Cardiac septum (tissue), 1 donor: Measurements from ENCODE around the gene KLF6. TPM values are rescaled to one million over a fixed set of nuclear protein-coding genes. Genes with fewer than 3 reads are reported as not detected.

Source experiments
- DNase-seq: peaks from one replicate; pipeline ENCODE4 v3.0.0-alpha.2; 2020; ENCODE audit warnings: low spot score
- intact Hi-C: fragments of 100-400 bp; cut with DNase I; formaldehyde crosslinking; loops from one replicate; pipeline ENCODE4 v1.14.0; 2022
- total RNA-seq: library from RNA; stranded (reverse); fragmentation: NEBNext Ultra II Directional; extraction: Animal tissue kit (Norgen Biotek cat#: 25700); gene quantifications from one replicate; pipeline ENCODE4 v1.2.1, GENCODE V29; 2021
- donor health status: DM: no; HTN: no; CAD: no.

KLF6 gene
- total RNA-seq, 1 donor from 2014 or later: 83.1 TPM

DNA sequence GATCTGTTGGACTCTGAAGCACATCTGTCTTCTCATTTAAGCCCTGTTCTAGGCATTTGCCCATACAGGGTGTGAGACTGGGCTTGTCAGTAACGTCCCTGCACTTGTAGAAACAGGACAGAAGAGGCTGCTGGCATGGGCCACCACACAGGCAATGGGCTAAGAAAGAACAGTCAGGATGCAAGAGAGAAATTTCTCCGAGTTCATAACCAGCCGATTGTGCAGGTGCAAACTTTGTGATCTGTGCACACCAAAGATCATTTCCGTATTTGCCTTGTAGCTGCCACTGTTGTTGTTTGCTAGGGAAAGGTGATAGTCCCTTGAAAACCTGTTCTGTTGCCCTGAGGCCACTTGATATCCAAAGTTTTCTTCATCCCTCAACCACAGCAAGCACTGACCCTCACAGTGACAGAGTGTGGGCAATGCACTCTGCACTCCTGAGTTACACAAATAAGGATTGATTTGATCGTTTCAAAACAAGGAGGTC lies 20.3 kb downstream of the KLF6 start:
- intact Hi-C loops: no loop called here

DNA sequence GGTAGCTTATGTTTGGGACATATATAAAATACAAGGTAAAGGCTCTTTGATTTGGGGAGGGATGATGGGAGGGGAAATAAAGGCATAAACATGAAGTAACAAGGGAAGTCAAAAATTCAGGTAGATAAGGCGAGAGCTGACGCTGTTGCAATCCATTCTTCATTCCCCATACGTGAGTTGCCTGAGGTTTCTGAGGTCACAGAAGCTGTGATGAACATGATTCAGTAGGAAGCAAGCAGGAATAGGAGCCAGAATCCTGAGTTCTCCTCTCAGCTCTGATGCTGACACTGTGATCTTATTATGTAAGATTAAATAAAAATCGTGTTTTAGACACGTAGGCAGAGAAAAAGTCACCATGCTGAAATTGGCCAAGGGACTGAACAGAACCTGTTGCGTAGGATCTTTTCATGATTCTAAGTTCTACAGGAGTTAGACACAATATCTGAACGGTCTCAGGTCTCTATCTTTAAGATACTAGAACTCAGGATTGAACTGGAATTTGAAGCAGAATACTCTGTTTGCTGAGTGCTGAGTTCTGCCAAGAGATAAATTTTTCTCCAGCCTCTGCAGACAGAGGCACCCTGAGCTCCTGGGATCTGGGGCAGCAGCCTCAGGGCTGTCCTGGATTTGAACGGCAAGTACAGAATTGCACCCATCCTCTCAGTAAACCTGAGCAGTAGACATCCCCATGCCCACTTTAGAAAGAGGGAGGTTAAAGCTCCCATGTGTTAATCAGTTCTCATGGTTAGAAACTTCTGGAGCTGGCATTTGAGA lies 21.0 kb downstream of the KLF6 start:
- intact Hi-C loops: no loop called here
- no peak for DNase-seq

More for the DNA sequence above, 20.3 kb downstream of the KLF6 start:
- DNase-seq: no peak

DNA sequence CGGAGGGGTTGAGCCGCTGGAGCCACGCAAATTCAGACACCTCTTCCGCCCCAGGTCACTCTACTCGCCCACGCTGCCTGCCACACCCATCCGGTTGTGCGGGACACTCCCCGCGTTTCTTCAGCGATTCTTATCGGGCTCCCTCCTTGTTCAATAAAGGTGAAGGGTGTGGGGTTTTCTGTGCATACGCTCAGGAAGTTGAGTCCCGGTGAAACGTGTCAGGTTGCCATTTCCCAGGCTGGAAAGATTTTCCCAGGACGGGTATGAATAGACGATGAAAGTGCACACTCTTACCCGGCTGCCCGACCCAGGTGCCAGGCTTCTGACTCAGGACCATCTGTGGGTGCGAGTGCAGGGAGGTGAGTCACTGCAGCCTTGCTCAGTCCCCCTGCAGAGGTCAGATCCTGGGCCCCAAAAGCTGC lies 22.0 kb downstream of the KLF6 start:
- intact Hi-C loops: no loop called here
- no peak for DNase-seq

DNA sequence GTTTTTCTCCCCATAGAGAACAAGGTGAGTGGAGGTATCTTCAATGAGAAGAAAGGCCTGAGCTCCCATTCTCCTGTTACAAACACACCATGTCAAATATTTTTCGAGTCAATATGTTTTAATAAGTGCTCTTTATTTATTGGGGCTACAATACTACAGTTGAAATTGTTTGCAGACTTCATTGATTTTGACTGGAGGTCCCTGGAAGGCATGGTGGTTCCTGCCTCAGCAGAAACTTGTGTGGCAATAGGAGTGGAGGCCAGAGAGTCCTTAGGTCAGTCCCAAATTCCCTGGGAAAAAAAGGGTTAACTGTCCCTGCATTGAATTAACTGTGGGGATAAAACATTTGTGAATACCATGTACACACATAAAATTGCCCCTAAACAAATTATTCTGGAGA lies 22.7 kb downstream of the KLF6 start:
- no peak for DNase-seq
- intact Hi-C loops: no loop called here

DNA sequence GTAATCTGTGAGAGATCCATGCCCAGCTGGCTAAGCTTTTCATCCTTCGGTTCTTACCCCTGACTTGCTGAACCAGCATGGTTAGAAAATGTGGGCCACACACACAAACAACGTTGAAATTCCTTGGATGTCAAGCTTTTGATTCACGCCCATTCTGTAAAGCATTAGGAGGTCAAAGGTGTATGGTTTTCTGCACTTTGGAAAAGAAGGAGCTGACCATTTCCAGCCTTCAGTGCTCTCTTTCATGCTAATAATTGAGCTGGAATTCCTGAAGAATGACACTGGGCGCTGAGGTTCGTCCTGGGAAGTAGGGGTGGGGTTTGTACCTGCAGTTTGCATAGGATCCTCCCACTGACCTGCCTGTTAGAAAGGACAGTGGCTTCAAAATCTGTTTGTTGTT lies 23.1 kb downstream of the KLF6 start:
- intact Hi-C loops: no loop called here
- DNase-seq: no peak

DNA sequence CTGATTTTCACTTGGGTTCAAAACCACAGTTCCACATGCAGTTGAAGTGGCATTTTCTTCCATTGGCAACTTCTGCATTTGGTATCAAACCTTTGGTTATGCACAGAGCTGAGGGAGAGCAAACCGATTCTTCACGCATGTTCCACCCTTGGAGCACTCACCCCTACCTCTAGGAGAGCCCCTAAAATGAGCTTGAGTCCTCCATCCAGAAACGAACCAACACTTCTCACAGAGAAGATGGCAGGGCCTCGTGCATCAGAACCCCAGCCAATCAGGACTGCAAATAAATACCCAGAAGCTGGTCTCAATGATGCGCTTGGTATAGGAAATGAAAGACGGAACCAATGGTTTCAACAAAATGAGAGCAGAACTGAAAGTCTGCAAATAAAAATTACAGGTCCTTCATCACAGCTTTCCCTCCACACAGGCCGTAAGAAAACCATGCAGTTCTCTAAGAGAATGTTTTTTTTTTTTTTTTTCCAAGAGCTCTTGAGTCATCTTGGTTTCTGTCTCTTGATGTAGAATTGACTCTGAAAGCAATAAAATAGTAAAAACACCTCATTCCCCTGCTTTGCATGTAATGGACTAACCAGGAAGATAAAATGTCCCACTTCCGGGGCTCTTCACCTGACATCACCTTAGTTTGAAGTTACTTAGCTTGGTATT lies 23.9 kb downstream of the KLF6 start:
- intact Hi-C loops: no loop called here
- DNase-seq: no peak

DNA sequence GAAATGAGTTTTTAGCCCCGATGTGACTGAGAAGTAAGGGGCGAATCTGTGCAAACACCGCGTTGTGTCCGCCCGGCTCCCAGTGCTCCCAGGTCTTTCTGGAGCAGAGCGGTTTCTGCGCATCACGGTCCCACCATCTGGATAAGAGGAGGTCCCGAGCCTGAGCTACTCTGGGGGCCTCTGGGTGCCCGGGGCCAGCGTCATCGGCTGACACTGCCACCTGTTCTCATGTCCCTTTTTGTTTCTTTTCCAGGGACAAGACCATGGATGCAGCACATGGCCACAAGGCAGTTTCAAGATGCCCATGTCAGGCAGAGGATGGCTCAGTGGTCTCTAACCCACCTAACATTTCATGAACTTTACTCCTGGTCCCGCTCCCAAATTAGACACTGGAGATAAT lies 24.9 kb downstream of the KLF6 start:
- DNase-seq: no peak
- intact Hi-C loops: no loop called here

DNA sequence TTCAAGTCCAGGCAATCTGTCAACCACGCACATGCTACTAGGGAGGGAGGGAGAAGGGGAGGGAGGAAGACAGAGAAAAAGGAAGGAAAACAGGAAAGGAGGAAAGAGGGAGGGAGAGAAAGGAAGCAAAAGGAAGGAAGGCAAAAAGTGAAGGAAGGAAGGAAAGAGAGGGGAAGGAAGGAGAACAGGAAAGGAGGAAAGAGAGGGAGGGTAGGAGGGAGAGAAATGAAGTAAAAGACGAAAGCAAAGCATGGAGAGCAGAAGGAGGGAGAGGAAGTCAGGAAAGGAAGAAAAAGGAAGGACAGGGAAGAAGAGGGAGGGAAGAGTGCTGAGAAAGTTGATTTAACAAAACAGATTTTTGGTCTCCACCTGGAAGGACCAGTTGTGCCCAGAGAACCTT lies 25.6 kb downstream of the KLF6 start:
- DNase-seq: no peak
- intact Hi-C loops: loop anchor here (5.0 kb wide), 1 partner anchor 137 kb away; no protein-coding TSS in a partner anchor

DNA sequence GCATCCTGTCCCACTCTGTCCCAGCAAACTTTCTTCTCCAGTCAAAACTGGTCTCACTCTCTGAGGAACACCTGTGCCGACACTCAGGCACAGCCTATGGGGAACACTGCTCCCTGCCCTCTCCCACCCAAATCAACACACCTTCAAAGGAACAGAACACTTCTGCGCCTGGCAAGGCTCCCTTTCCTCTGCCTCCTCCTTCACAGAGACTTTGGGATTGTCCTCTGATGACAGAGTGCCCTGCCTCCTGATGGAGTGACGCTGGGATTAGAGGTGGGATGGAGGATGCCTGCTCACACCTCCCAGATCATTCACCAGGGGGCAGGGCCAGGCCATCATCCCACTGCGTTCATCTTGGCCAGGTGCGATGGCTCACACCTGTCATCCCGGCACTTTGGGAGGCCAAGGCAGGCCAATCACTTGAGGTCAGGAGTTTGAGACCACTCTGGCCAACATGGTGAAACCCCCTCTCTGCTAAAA lies 26.5 kb downstream of the KLF6 start:
- intact Hi-C loops: loop anchor here (5.0 kb wide), 1 partner anchor 136 kb away; no protein-coding TSS in a partner anchor
- DNase-seq: no peak

DNA sequence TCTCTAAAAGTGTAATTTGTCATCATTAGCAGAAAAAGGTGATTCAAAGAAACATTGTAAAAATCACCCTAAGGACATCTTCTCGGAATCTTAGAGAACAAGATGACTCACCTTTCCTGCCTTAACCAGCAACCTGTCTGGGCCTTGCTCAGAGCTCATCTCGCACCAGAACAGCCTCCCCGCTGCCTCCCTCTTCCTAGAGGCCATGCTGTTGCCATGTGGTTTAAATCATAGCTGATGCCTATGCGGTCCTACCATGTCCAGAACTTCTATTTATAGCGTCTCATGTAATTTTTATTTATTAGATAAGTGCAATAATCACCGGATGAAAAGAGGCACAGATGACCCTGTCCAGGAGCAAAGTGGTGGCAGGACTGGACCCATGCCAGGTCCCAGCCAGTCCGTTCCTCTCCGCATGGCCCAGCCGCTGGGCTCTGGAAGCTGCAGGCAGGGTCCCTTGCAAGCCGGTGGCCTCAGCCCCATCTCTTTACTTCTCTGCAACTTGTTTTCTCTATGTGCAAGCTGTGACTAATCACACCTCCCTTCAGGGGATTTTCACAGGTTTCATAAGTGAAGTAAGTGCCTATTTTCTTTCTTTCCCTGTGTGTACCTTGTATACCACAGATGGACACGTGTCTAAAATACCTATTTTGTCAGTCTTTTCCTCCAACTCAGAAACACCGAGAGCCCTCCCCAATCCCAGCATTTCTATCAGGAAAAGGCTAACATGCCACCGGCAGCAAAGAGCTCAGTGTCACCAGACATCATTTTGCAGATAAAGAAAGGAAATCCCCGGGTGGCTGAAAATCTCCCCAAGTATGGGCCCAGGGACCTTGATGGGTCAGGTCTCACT lies 27.1 kb downstream of the KLF6 start:
- DNase-seq: no peak

DNA sequence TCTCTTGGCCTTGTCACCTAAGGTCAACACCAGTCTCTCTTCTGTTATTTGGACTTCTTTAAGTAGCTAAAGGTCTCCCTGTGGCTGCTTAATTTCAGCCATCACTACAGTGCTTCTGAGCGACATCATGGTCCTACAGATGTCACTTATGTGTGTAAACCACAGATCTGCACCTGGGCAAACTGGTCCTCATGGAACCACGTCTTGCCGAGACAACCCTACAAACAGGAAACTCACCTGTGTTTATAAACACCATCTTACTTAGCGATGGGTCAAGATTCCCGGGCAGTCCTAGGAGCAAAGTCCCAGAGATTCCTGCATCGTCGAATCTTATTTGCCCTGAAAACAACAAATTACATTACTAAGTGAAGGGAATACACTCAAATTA lies 27.8 kb downstream of the KLF6 start:
- DNase-seq: no peak
- intact Hi-C loops: loop anchor here (5.0 kb wide), 1 partner anchor 135 kb away; no protein-coding TSS in a partner anchor

More for the DNA sequence above, 27.1 kb downstream of the KLF6 start:
- intact Hi-C loops: loop anchor here (5.0 kb wide), 1 partner anchor 136 kb away; no protein-coding TSS in a partner anchor

DNA sequence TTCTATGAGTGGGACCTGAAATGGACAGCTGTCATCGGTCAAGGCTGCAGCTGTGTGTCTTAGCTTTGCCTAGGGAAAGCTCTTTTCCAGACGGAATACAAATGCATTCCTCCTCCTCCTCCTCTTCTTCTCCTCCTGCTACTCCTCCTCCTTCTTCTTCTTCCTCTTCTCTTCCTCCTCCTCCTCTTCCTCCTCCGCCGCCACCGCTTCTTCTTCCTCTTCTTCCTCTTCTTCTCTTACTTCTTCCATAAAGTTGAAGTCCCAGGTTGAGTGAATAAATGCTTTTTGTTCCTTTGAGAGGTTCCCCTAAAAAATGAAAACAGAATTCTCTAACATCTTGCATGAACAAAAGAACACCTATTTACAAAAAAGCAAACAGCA lies 28.7 kb downstream of the KLF6 start:
- intact Hi-C loops: loop anchor here (5.0 kb wide), 1 partner anchor 134 kb away; no protein-coding TSS in a partner anchor
- DNase-seq: no peak

DNA sequence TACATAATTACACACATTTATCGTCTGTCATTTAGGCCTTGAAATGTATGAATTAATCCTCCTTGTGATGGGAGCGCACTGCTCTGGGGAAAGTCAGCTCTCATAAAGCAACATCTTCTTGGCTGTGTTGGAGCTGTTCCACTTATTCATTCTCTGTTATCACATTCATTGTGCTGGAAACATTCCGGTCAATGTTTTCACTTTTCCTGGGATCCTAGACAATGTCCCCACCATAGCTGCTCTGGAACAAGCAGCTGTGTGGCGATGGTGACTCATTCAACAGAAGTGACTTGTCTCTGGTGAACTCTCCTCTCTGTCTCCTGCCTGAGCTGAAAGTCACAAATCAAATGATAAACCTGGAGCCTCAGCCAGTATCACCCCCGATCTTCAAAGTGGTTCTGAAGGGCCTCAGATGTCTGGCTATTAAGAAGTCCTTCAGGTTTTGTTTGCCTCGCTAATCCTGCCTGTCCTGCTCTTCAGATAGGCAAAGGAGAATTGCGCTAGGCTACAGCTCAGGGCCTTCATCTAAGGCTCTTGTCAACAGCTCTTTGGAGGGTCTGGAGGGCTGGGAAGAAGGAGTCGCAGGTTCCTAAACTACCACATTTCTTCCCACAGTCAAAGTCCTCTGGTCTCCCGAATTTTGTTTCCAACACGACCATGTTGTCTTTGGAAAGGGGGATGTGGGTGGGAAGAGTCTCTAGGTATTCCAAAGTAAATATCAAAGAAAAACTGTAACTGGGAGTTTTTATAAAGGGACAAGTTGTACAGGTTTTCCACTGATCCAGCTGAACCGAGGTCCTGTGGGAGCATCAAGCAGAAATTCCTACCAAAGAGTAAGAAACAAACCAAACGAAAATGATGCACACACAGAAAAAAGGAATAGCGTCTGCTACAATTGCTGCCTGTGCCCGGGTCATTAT lies 29.3 kb downstream of the KLF6 start:
- intact Hi-C loops: loop anchor here (5.0 kb wide), 1 partner anchor 133 kb away; no protein-coding TSS in a partner anchor
- no peak for DNase-seq

DNA sequence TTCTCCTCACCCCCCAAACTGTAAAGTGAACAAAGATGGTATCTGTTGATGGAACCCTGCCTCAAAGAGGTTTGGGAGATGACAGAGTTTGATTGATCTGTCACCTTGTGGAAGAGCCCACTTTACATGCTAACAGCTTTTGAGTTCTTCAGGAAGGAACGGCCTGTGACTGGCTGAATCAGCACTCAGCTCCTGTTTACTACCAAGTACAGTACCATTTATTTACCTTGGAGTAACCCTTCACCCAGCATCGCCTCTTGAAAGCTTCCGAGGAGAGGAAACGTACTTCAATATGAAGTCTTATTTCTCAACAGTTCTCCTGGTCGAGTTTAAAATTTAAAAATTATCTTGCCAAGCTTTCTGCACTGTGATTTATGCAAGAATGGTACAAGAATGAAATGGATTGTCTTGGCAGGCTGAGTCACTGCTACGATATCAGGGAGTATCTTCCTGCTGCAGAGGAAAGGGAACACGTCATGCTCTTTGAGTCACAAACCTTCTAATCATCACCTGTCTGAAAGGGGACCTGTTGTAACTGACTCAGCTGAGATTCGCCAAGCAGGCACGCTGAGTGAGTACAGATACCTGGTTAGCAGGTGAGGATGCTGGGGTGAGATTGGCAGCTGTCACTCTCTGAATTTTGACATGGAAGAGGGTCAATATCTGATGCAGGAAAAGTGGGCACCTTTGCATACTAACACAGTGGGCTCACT lies 30.1 kb downstream of the KLF6 start:
- no peak for DNase-seq
- intact Hi-C loops: loop anchor here (5.0 kb wide), 1 partner anchor 133 kb away; no protein-coding TSS in a partner anchor

DNA sequence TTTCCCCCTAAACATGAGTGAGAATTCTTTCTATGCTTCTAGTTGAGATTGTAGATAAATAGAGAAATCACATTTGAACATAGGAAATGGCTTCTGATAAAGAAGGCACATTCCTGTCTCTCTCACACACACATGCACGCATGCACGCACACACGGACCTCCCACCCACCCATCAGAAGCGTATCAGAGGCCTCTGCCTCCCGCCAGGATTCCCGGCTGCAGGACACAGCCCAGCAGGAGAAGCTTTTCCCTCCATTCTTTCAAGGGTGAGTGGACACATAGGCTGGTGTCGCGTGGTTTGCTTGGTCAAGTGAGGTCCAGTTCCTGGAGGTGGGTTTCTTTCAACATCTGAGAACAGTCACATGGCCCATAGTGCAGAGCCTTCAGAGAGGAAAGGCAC lies 34.2 kb downstream of the KLF6 start:
- intact Hi-C loops: no loop called here

DNA sequence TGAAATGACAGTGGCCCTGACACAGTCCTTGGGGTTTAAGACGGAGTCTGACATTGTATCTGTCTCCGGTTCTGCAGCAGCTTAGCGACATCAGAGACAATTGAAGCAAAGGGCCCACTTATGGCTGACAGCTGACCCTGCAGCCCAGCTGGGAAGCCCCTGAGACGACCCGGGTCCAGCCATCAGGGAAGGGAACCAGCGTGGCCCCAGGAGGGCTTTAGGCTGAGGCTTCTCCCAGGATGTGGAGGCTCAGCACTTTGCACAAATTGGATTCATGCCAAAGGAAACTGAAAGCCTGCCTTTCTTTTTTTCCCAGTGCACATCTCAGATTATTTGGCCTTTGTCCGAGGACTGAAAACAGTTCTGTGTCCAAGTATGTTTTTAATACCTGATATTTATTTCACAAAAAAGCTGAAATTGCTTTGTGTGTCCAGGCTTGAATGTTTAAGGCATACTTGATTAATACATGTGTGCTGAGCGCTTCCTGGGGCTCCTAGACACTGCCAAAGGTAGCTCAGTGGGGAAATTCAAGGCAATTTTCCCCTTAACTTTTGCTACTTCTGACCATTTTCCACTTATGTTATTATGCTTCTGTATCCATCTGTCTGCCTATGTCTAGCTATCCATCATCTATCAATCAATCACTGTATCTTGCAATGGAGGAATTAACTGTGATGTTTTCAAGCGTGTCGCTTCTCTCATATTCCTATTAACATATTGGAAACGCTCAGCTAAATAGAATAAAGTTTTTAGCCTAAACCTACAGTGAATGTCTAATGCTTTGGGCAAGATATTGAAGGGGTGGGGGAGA lies 34.8 kb downstream of the KLF6 start:
- intact Hi-C loops: no loop called here
- no peak for DNase-seq

More for the DNA sequence above, 34.2 kb downstream of the KLF6 start:
- no peak for DNase-seq

DNA sequence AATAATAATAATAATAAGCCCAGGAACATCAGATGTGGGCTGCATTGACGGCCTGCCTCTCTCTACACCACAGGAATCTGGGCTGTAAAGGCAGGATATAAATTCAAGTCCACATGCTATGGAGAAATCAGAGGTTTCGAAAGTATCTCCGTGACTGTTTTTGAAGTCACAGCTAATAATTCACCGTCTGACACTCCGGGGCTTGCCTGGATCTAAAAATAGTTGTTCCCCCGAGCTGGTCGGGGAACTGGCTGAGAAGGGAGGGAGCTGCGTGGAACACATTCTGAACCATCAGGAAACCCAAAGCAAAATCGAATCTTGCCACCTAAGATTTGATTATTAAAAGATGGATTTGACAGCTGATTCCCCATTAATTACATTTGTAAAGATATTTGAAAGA lies 35.4 kb downstream of the KLF6 start:
- intact Hi-C loops: no loop called here
- no peak for DNase-seq
